NCI-H82 treated with DMSO at 0.1 percent for 48 hours (cell line): Measurements from ENCODE around the gene ERC1.

ENCODE experiments used
- DNase-seq: peaks from one replicate; lab custom pipeline; 2025; ENCODE audit not compliant: unreplicated experiment; lab: John Stamatoyannopoulos, UW

The ERC1 gene

DNA sequence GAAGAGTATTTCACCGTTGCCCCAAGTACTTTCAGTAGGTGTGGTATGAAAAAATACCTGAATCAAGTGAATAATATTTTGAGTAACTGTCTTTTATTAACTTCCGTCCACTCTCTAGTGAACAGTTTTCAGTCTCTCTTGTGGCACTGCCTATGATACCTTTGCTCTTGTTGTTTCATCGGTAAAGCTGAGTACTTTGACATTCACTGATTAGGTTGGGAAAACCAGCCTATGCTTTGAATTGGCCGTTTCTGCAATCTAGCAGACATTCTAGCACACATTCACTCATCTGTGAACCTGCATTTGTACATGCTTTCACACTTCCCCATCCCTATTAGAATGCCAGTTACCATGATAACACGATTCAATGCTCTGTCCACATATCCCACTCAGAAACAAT is 386.1 kb downstream of the ERC1 start:
- no peak for DNase-seq

GRCh38 chr12:1377681-1378080 is 386.7 kb downstream of the ERC1 start:
- DNase-seq: no peak

- no peak for DNase-seq
These were observed 389.3 kb downstream of the ERC1 start for GRCh38 chr12:1380171-1380851.

DNA sequence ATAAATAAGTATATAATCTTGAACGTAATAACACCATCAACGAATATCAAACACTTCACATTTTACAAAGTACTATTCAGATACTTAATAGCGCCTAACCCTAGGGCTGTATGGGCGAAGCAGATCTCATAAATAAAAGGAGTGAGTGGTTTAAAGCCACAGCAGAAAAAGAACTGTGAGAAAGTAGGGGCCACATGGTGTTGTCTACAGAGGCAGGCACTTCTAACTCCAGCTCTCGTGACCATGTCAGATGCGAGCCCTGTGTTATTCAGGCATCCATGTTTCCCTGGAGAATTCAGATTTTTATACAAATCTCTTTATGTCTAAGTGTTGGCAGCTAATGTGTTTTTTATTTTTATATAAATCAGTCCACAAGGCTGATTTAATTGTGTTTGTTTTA is 391.1 kb downstream of the ERC1 start:
- no peak for DNase-seq

- DNase-seq: no peak
These were observed 391.8 kb downstream of the ERC1 start for GRCh38 chr12:1382826-1383225.

DNA sequence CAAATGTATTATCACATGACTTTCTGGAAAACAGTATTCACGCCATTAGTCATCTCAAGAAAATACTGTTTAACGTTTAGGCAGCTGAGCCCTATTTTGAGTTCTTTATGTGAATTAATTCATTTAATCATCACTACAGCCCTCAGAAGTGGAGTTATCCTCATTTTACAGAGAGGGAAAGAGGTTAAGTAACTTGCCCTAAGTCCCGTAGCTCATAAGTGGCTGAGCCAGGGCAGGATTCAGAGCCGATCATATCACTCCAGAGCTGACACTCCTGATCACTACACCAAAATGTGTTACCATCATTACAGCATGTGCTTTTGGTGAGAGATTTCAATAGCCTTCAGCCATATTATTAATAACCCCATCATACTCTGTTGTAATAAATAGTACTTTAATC is 392.7 kb downstream of the ERC1 start:
- no peak for DNase-seq

DNA sequence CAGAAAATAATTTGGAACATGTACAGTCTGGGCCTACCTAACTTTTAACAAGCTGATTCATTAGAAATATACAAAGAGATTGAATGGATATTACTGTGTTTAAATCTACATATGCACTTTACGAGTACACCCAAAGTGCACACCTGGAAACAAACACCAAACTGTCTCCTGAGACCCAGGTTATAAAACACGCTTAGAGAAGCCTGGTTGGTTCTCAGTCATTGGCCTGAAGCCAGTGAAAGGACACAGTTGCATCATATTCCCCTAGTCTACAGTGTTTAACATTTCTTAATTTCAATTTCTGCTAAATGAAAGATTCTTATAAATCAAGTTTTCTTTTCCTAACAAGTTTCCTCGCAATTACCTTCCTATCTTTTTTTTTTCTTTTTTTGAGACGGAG is 393.9 kb downstream of the ERC1 start:
- no peak for DNase-seq

DNA sequence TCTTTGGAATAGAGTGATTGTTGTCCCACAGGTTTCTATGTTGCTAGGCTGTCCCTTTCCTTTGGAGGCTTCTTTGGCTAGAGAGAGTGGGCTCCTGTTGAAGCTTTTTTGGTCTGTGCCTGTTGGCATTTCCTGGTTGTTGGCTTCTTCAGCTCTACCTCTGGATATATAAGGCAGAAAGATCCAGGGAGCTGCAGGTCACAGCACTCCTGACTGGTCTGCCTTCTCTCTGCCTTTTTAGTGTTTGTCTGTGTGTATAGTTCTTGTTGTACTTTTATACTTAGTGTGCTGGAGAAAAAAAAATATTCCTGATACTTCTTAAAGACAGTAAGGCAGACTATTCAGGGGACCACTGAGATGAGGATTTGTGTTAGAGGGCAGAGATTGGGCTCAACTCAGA is 400.7 kb downstream of the ERC1 start:
- no peak for DNase-seq

- DNase-seq: no peak
These were observed 404.5 kb downstream of the ERC1 start for GRCh38 chr12:1395421-1395955.

DNA sequence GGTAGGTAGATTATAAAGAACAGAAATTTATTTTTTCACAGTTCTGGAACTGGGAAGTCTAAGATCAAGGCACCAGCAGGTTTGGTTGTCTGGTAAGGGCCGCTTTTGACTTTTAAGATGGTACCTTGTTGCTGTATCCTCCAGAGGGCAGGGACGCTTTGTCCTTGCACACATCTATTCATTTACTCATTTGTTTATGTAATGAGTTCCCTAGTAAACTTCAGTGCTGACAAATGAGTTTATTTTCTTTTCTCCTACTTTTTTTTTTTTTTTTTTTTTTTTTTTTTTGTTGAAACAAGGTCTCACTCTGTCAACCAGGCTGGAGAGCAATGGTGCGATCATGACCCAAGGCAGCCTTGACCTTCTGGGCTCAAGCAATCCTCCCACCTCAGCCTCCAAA is 407.6 kb downstream of the ERC1 start:
- DNase-seq: no peak

- DNase-seq: no peak
These were observed 410.9 kb downstream of the ERC1 start for GRCh38 chr12:1401891-1402290.

DNA sequence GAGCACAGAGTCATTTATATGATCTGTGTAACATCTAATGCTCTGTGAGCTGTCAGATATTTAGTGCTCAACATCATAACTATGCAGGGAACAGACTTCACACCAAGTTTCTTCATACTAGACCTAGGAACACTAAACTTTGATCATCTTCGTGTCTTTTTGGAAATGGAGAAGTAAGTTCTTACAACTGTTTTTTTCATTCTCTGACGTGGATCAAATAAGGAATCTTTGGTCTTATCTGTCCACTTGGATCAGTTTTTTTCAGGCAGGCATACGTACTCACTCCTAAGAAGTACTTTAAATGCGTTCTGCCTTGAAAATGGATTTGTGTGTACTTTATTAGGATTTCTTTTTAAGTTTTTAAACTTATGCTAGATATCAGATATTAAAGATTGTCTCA is 412.4 kb downstream of the ERC1 start:
- no peak for DNase-seq

GRCh38 chr12:1405619-1406018 is 414.6 kb downstream of the ERC1 start:
- no peak for DNase-seq

DNA sequence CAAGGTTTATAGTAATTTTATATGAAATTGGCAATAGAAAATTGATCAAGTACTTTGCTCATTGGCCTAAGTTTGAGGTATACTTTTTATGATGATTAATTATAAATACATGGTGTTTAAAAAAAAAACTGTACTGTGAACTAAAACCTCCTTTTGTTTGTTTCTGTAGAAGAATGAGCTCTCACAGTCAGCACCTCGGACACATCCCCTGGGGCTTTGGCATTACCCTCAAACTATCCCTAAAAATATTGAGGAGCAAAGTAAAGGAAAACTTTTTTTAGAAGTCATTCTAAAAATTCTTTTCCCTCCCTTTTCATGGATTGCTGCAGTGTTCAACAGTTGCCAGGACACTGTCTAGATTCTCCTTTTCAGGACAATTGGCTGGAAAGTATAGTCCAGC is 419.8 kb downstream of the ERC1 start:
- no peak for DNase-seq

GRCh38 chr12:1413930-1414329 is 422.9 kb downstream of the ERC1 start:
- no peak for DNase-seq

- no peak for DNase-seq
These were observed 427.1 kb downstream of the ERC1 start for GRCh38 chr12:1418144-1418543.

DNA sequence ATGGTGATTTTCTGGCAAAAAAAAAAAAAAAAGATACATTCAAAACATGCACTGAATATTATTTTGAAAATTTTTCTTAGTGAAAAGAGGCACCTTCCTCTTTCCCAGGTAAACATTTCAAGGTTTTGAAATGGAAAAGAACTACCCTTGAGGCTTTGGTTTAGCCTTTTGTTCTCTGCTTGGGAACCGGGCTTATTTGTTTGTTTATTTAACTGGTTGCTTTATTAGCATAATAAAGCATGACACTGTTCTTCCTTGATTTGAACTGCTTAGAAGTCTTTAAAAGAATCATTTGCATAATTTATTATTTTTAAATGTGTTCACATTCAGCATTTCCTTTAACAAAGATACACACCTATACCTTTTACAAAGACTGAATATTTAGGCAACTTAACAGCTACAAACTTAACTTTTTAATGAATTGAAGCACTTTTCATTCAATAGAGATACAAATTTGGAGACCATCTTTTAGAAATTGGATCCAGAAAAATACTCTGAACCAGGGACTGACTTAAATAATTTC is 428.9 kb downstream of the ERC1 start:
- DNase-seq: no peak

DNA sequence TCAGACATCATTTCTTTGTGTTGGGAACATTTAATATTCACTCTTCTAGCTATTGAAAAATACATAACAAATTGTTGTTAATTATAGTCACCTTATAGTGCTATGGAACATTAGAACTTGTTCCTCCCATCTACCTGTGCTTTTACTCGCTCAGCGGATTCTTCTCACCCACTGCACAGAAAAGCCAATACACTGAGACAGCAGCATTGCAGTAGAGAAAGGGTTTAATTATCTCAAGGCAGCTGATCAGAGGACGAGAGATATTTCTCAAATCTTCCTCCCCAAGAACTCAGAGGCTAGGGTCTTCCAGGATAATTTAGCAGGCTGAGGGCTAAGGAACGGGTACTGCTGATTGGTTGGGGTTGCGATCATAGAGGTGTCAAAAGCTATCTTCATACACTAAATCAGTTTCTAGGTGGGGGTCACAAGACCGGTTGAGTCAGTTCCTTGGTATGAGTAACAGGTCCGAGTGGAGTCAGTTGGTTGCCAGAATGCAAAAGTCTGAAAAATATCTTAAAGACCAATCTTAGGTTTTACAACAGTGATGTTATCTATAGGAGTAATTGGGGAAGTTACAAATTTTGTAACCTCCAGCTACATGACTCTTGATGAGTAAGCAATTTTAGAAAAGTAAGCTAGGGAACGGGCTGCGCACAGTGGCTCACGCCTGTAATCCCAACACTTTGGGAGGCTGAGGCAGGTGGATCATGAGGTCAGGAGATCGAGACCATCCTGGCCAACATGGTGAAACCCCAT is 430.2 kb downstream of the ERC1 start:
- no peak for DNase-seq

GRCh38 chr12:1422604-1423315 is 431.7 kb downstream of the ERC1 start:
- DNase-seq: no peak

GRCh38 chr12:1424674-1425395 is 433.8 kb downstream of the ERC1 start:
- DNase-seq: no peak

DNA sequence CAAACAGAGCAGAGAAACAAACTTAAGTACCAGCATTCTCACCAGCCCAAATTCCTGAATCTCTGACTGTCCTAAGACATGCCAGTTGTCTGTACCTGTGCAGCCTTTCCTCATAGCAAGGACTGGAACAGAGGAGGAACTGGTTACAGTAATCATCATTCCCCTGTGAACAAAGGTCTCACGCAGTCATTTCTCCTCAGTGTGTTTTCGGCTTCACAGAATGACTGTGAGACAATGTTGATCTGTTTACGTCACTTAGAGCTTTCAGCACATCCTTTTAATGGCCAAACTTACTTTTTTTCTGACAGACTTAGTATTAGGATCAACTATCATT is 434.3 kb downstream of the ERC1 start:
- DNase-seq: no peak
